Lung microvascular endothelial cell (primary cell): ENCODE results near the gene PARD3B. TPM values are rescaled to one million over a fixed set of nuclear protein-coding genes. Genes with fewer than 3 reads are reported as not detected.
A peak's percentile ranks its signal among the peaks of the same experiment; 100 is the strongest.
"Not testable (repeated sequence)": the region's sequence is repeated elsewhere in the genome, so short reads cannot be mapped to it uniquely, and the experiment has no call there.

Source experiments
- DNase-seq, 2 donors: peaks; one replicate each; pipeline versions ENCODE4 v3.0.0 to v3.0.0-alpha.2; 2010; ENCODE audit warnings: low read depth in 2 of 2
- total RNA-seq: library from RNA; depleted of rRNA; stranded (reverse); fragments of >200 nt; gene quantifications from 2 replicates; pipeline ENCODE4 v1.2.1, GENCODE V29; 2014

Gene PARD3B
- total RNA-seq, 1 donor from 2014 or later, result 10.9 TPM

GRCh38 chr2:204542982-204543608 is 2.2 kb upstream of the PARD3B start:
- DNase-seq, result no peak

- peak; percentile 13 to 19 for DNase-seq
These were observed 823 bp downstream of the PARD3B start for GRCh38 chr2:204545861-204546735.

GRCh38 chr2:204550751-204551511 is 5.7 kb downstream of the PARD3B start:
- peak in 1 of 2 donors; percentile 24 for DNase-seq

GRCh38 chr2:204551512-204551863 is 6.2 kb downstream of the PARD3B start:
- DNase-seq, result no peak

GRCh38 chr2:204557604-204558003 is 12.3 kb downstream of the PARD3B start:
- DNase-seq, result no peak

- DNase-seq, result not testable (repeated sequence)
These were observed 14.1 kb downstream of the PARD3B start for GRCh38 chr2:204559358-204559757.

- DNase-seq, result no peak
These were observed 15.6 kb downstream of the PARD3B start for GRCh38 chr2:204560902-204561301.

- DNase-seq, result no peak
These were observed 16.5 kb downstream of the PARD3B start for GRCh38 chr2:204561771-204562170.

GRCh38 chr2:204566439-204566838 is 21.2 kb downstream of the PARD3B start:
- DNase-seq, result no peak

GRCh38 chr2:204570421-204570820 is 25.1 kb downstream of the PARD3B start:
- no peak for DNase-seq

GRCh38 chr2:204571041-204571440 is 25.8 kb downstream of the PARD3B start:
- DNase-seq, result no peak

GRCh38 chr2:204571911-204572310 is 26.6 kb downstream of the PARD3B start:
- DNase-seq, result no peak

GRCh38 chr2:204573221-204573620 is 27.9 kb downstream of the PARD3B start:
- no peak for DNase-seq

- no peak for DNase-seq
These were observed 29.2 kb downstream of the PARD3B start for GRCh38 chr2:204574486-204574885.

GRCh38 chr2:204575463-204575862 is 30.2 kb downstream of the PARD3B start:
- DNase-seq, result no peak

GRCh38 chr2:204576362-204576979 is 31.2 kb downstream of the PARD3B start:
- DNase-seq, result no peak

- no peak for DNase-seq
These were observed 33.8 kb downstream of the PARD3B start for GRCh38 chr2:204578928-204579598.

GRCh38 chr2:204581946-204582345 is 36.7 kb downstream of the PARD3B start:
- no peak for DNase-seq

- no peak for DNase-seq
These were observed 38.5 kb downstream of the PARD3B start for GRCh38 chr2:204583773-204584172.

- no peak for DNase-seq
These were observed 40.7 kb downstream of the PARD3B start for GRCh38 chr2:204585930-204586329.
